ENCODE results near the gene YAE1. TPM values are rescaled to one million over a fixed set of nuclear protein-coding genes. Genes with fewer than 3 reads are reported as not detected.

The YAE1 gene
- total and polyA plus RNA-seq, 2 donors (not counting 1 experiment from before 2014, with no cell fraction given): 5.9 to 20.0 TPM

- DNase-seq (no peak), ATAC-seq (ENCODE audit: low read depth) (no peak)
- ChIA-PET POLR2A (no interaction called here), CTCF (interaction anchor here (10.1 kb wide), 1 partner anchor 170 kb away, joined by 579 read pairs; no protein-coding TSS in a partner anchor)
- H2AFZ ChIP-seq (ENCODE audit: insufficient read depth, low read depth, low read length, poor library complexity, severe bottlenecking): no peak overlapping the region
- intact Hi-C loops (cut with micrococcal nuclease): no loop called here
- Mint-ChIP-seq H3K9me3 (ENCODE audit: insufficient read depth) (no peaks in the 10 kb centered on the region), H3K27ac (no peak overlapping the region), H3K4me1 (no peaks in the 10 kb centered on the region), H3K4me3 (no peak overlapping the region), H3K27me3 (no peaks in the 10 kb centered on the region)
- TF ChIP-seq CTCF (IDR thresholded peaks at IDR 0.05) (no peak), EZH2 (IDR thresholded peaks at IDR 0.05; ENCODE audit: borderline replicate concordance, insufficient read depth, low read depth, low read length, poor library complexity, severe bottlenecking) (no peak)
- no peak overlapping the region for H3K4me2 ChIP-seq (replicated peaks; ENCODE audit: low read depth, low read length, poor library complexity, severe bottlenecking)
- no peaks in the 10 kb centered on the region for H3K79me2 ChIP-seq (ENCODE audit: control insufficient read depth, insufficient read depth, low read length)
- peaks cover 3 to 39% of the 10 kb centered on the region in 2 experiments for H3K36me3 ChIP-seq (replicated peaks in 1 of 2; ENCODE audit: control extremely low read depth in 1 of 2, control insufficient read depth in 1 of 2, extremely low read depth in 1 of 2, insufficient read depth in 2 of 2, low read length in 1 of 2)
- no peaks in the 10 kb centered on the region for H4K20me1 ChIP-seq (ENCODE audit: control insufficient read depth, insufficient read depth, low read length, poor library complexity, severe bottlenecking)
- WGBS (ENCODE audit: insufficient coverage): no CpG with 5 or more reads among the region's 2 CpGs
- no peaks in the 10 kb centered on the region for H3K27me3 ChIP-seq (replicated peaks in 1 of 4; ENCODE audit: control extremely low read depth in 1 of 4, control insufficient read depth in 3 of 4, insufficient read depth in 4 of 4, low read length in 3 of 4)
- H3K9me3 ChIP-seq (ENCODE audit: control extremely low read depth in 1 of 3, control insufficient read depth in 2 of 3, insufficient read depth in 1 of 3, low read length in 2 of 3): no peaks in the 10 kb centered on the region
- H3K9ac ChIP-seq (ENCODE audit: low read length): no peak overlapping the region
- no peak overlapping the region for H3K4me3 ChIP-seq (ENCODE audit: control extremely low read depth in 1 of 5, extremely low read depth in 1 of 5, insufficient read depth in 1 of 5, low read depth in 2 of 5, low read length in 4 of 5)
- H3K27ac ChIP-seq (ENCODE audit: low read length in 2 of 2): no peak overlapping the region
- H3K4me1 ChIP-seq (ENCODE audit: control insufficient read depth in 2 of 2, insufficient read depth in 2 of 2, low read length in 2 of 2): no peaks in the 10 kb centered on the region
Observed at GRCh38 chr7:39574673-39575349, 8.6 kb downstream of the YAE1 start.

DNA sequence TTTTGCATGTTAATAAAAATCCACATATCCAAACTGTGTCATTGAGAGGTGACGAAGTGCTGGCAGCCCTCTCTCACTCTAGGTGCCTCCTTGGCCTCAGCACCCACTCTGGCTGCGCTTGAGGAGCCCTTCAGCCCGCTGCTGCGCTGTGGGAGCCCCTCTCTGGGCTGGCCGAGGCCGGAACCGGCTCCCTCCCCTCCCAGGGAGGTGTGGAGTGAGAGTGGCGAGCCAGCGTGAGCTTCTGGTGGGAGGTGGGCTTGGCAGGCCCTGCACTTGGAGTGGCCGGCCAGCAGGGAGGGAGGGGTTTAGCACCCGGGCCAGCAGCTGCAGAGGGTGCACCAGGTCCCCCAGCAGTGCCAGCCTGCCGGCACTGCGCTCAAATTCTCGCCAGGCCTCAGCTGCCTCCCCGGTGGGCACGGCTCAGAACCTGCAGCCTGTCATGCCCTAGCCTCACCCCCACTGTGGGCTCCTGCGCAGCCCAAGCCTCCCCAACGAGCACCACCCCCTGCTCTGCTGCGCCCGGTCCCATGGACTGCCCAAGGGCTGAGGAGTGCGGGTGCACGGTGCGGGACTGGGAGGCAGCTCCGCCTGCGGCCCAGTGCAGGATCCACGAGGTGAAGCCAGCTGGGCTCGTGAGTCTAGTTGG lies 11.1 kb downstream of the YAE1 start:
- Histone ChIP-seq H3K9me3 (ENCODE audit: control extremely low read depth in 1 of 3, control insufficient read depth in 2 of 3, insufficient read depth in 1 of 3, low read length in 2 of 3) (no peaks in the 10 kb centered on the region), H2AFZ (ENCODE audit: insufficient read depth, low read depth, low read length, poor library complexity, severe bottlenecking) (no peak overlapping the region), H3K36me3 (replicated peaks in 1 of 2; ENCODE audit: control extremely low read depth in 1 of 2, control insufficient read depth in 1 of 2, extremely low read depth in 1 of 2, insufficient read depth in 2 of 2, low read length in 1 of 2) (peaks cover 3 to 21% of the 10 kb centered on the region in 2 experiments), H3K4me3 (ENCODE audit: control extremely low read depth in 1 of 5, extremely low read depth in 1 of 5, insufficient read depth in 1 of 5, low read depth in 2 of 5, low read length in 4 of 5) (no peak overlapping the region), H3K4me1 (ENCODE audit: control insufficient read depth in 2 of 2, insufficient read depth in 2 of 2, low read length in 2 of 2) (no peaks in the 10 kb centered on the region), H3K27me3 (replicated peaks in 1 of 4; ENCODE audit: control extremely low read depth in 1 of 4, control insufficient read depth in 3 of 4, insufficient read depth in 4 of 4, low read length in 3 of 4) (no peaks in the 10 kb centered on the region), H3K79me2 (ENCODE audit: control insufficient read depth, insufficient read depth, low read length) (no peaks in the 10 kb centered on the region), H3K27ac (ENCODE audit: low read length in 2 of 2) (no peak overlapping the region), H3K9ac (ENCODE audit: low read length) (no peak overlapping the region), H3K4me2 (replicated peaks; ENCODE audit: low read depth, low read length, poor library complexity, severe bottlenecking) (no peak overlapping the region), H4K20me1 (ENCODE audit: control insufficient read depth, insufficient read depth, low read length, poor library complexity, severe bottlenecking) (no peaks in the 10 kb centered on the region)
- ATAC-seq (ENCODE audit: low read depth): no peak
- intact Hi-C loops (cut with micrococcal nuclease): no loop called here
- CTCF ChIA-PET: interaction anchor here (1.4 to 10.1 kb wide), 4 partner anchors 10 to 168 kb away, joined by 3 to 579 read pairs (median 72); partner anchors contain the start of gene RALA
- TF ChIP-seq EZH2 (IDR thresholded peaks at IDR 0.05; ENCODE audit: borderline replicate concordance, insufficient read depth, low read depth, low read length, poor library complexity, severe bottlenecking) (no peak), CTCF (IDR thresholded peaks at IDR 0.05) (no peak)
- 95% methylated on average over 20 of the region's 27 CpGs for WGBS (ENCODE audit: insufficient coverage)
- no peak for DNase-seq
- H3K4me3 Mint-ChIP-seq: no peak overlapping the region
- H3K27me3 Mint-ChIP-seq: no peaks in the 10 kb centered on the region
- no peaks in the 10 kb centered on the region for H3K9me3 Mint-ChIP-seq (ENCODE audit: insufficient read depth)
- POLR2A ChIA-PET: no interaction called here
- H3K27ac Mint-ChIP-seq: no peak overlapping the region
- no peaks in the 10 kb centered on the region for H3K4me1 Mint-ChIP-seq
